PFSK-1 (cell line): ENCODE measurements around the gene EFCAB10.

Experiments
- FOXP2 ChIP-seq: optimal IDR thresholded peaks from 2 replicates; pipeline ENCODE3; 2011; ENCODE audit warnings: borderline replicate concordance, control low read depth, inconsistent platforms; ENCODE audit not compliant: insufficient read depth; ENCODE audit errors: extremely low read length, extremely low read depth
- POLR2AphosphoS5 ChIP-seq: IDR thresholded peaks from 2 replicates; pipeline ENCODE4 v1.6.1; 2012; ENCODE audit warnings: low read depth, mild to moderate bottlenecking, control low read depth, low read length, moderate library complexity
- REST ChIP-seq, 2 experiments: IDR thresholded peaks; 2 replicates each; pipeline versions ENCODE4 v1.6.1 to v1.8.0; 2011 to 2012; ENCODE audit warnings: low read depth in 2 of 2, low read length in 2 of 2, control low read depth in 1 of 2, inconsistent platforms in 1 of 2, mild to moderate bottlenecking in 1 of 2, moderate library complexity in 1 of 2; ENCODE audit not compliant: insufficient read depth in 1 of 2
- SIN3A ChIP-seq: IDR thresholded peaks from 2 replicates; pipeline ENCODE4 v1.6.1; 2012; ENCODE audit warnings: mild to moderate bottlenecking, low read length, moderate library complexity, borderline replicate concordance; ENCODE audit not compliant: insufficient read depth
- TAF1 ChIP-seq: IDR thresholded peaks from 2 replicates; pipeline ENCODE4 v1.6.1; 2012; ENCODE audit warnings: low read length, control low read depth, borderline replicate concordance; ENCODE audit not compliant: insufficient read depth

EFCAB10 gene

GRCh38 chr7:105617280-105618015, 36.2 kb upstream of the EFCAB10 start:
- no peak for TF ChIP-seq FOXP2
- no peak for TF ChIP-seq POLR2AphosphoS5
- no peak for TF ChIP-seq SIN3A
- no peak for TF ChIP-seq TAF1

- TF ChIP-seq SIN3A (no peak), FOXP2 (no peak), TAF1 (no peak), POLR2AphosphoS5 (no peak)
Measured at GRCh38 chr7:105614341-105614840, 33.1 kb upstream of the EFCAB10 start.

GRCh38 chr7:105613611-105614330, 32.5 kb upstream of the EFCAB10 start:
- TF ChIP-seq REST (IDR thresholded peaks at IDR 0.05; ENCODE audit: insufficient read depth in 1 of 2, low read depth in 2 of 2, low read length in 2 of 2) (no peak), SIN3A (no peak), TAF1 (no peak), POLR2AphosphoS5 (no peak), FOXP2 (no peak)

GRCh38 chr7:105612806-105613205, 31.5 kb upstream of the EFCAB10 start:
- no peak for TF ChIP-seq POLR2AphosphoS5
- TF ChIP-seq REST (IDR thresholded peaks at IDR 0.05; ENCODE audit: insufficient read depth in 1 of 2, low read depth in 2 of 2, low read length in 2 of 2) = no peak
- no peak for TF ChIP-seq FOXP2
- no peak for TF ChIP-seq TAF1
- TF ChIP-seq SIN3A = no peak

DNA sequence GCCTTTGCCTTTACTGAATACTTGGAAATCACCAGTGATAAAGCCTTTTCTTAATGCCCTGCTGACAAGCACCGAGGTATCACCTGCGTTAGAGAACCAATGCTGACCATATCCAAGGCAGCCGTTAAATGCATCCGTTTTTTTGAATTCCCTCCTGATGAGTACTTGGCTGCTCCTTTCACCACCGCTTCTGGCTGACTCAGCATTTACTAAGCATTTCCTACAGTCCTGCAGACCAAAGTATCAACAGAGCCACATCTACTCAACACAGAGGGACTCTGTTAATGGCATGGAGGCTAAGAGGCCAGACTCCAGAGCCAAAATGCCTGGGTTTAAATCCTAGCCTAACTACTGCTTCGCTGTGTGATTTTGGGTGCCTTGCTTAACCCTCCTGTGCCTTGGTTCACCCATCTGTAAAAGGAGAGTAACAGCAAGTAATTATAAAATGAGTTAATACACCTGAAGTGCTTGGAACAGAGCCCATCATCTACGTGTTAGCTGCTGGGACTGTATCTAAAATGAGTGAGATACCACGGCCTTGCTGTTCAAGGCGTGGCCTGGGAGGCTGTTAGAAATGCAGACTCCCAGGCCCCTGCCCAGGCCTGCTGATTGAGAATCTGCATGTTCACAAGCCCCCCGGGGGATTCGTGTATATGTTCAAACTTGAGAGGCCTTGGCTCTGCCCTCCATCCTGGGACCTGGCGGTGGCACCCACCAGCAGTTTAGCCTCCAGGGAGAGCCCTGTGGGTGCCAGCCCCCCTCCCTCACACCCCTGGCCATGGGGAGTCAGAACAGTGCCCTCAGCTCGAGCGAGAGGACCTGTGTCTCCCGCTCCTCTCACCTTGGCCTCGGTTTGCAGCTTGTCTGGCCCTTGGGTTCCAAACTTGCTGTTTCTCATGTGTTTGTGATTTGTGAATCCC, 30.8 kb upstream of the EFCAB10 start:
- TF ChIP-seq SIN3A (no peak), TAF1 (no peak), FOXP2 (no peak), POLR2AphosphoS5 (no peak)

- TF ChIP-seq POLR2AphosphoS5 = no peak
- TF ChIP-seq SIN3A = no peak
- TF ChIP-seq FOXP2 = no peak
- TF ChIP-seq TAF1 = no peak
- no peak for TF ChIP-seq REST (IDR thresholded peaks at IDR 0.05; ENCODE audit: insufficient read depth in 1 of 2, low read depth in 2 of 2, low read length in 2 of 2)
Measured at GRCh38 chr7:105610165-105610930, 29.1 kb upstream of the EFCAB10 start.
